ENCODE data around the gene EPS8L3. TPM values are rescaled to one million over a fixed set of nuclear protein-coding genes. Genes with fewer than 3 reads are reported as not detected.

The EPS8L3 gene
- total and polyA plus RNA-seq, 9 of the 15 experiments (the other 6 are each of a cell fraction or from before 2014, with no cell fraction given), result 0.09 to 0.42 (median 0.14) TPM; not detected in 5

GRCh38 chr1:109751531-109752260, 12.0 kb downstream of the EPS8L3 start:
- no TSS peak for BruUV-seq (replicated peaks)
- Histone ChIP-seq H3K9me3 (replicated peaks; ENCODE audit: control insufficient read depth, insufficient read depth, low read depth, low read length) (peaks cover 6% of the 10 kb centered on the region), H3K27ac (ENCODE audit: extremely low read depth, low read depth, low read length) (no peak overlapping the region), H4K20me1 (replicated peaks; ENCODE audit: control insufficient read depth, insufficient read depth, low read length) (no peaks in the 10 kb centered on the region), H3K36me3 (ENCODE audit: control insufficient read depth, insufficient read depth, low read length) (no peaks in the 10 kb centered on the region), H3K27me3 (ENCODE audit: control insufficient read depth in 2 of 2, insufficient read depth in 2 of 2, low read length in 2 of 2) (peaks cover 38 to 52% of the 10 kb centered on the region in 2 experiments), H3K4me2 (ENCODE audit: insufficient read depth, low read length) (no peak overlapping the region), H3K9me1 (ENCODE audit: control insufficient read depth, insufficient read depth, low read length) (no peaks in the 10 kb centered on the region), H2AFZ (ENCODE audit: low read depth, low read length) (no peak overlapping the region), H3K4me3 (no peak overlapping the region), H3K9ac (ENCODE audit: insufficient read depth in 1 of 2, low read depth in 2 of 2, low read length in 2 of 2) (no peak overlapping the region), H3K4me1 (replicated peaks in 1 of 2; ENCODE audit: control insufficient read depth in 2 of 2, insufficient read depth in 2 of 2, low read length in 2 of 2) (no peaks in the 10 kb centered on the region; a peak in 2 of 5 replicates), H3K79me2 (ENCODE audit: control insufficient read depth, insufficient read depth, low read length) (no peaks in the 10 kb centered on the region)
- no peak for DNase-seq (ENCODE audit: extremely low read depth in 1 of 4, low spot score in 3 of 4)
- no peak for FAIRE-seq
- ChIA-PET POLR2A (interaction anchor here (0.6 to 1.3 kb wide), 3 partner anchors 8 to 359 kb away, joined by 3 to 4 read pairs (median 3); partner anchors contain the start of gene GSTM4), CTCF (ENCODE audit: low intra/inter-chr PET ratio) (no interaction called here)
- in situ Hi-C loops (cut with MboI) (no loop called here), intact Hi-C loops (cut with micrococcal nuclease) (no loop called here)
- ATAC-seq, result no peak
- 11% methylated on average over 12 of the region's 12 CpGs for WGBS (ENCODE audit: insufficient coverage, low coverage, missing lambda C conversion rate)
- TF ChIP-seq CBX3 (IDR thresholded peaks at IDR 0.05; ENCODE audit: borderline replicate concordance in 1 of 2, low read length in 2 of 2), result no peak
- no peak for TF ChIP-seq TEAD2 (tag; IDR thresholded peaks at IDR 0.05)
- TF ChIP-seq ZNF609 (CRISPR knock-in tag; IDR thresholded peaks at IDR 0.05; ENCODE audit: borderline replicate concordance), result no peak
- TF ChIP-seq ZNF133 (CRISPR knock-in tag; IDR thresholded peaks at IDR 0.05), result no peak
- TF ChIP-seq SAFB2 (IDR thresholded peaks at IDR 0.05; ENCODE audit: borderline replicate concordance, low read depth, low read length, severe bottlenecking), result no peak
- no peak for TF ChIP-seq ZNF124 (CRISPR knock-in tag; IDR thresholded peaks at IDR 0.05)
- TF ChIP-seq MBD1 (CRISPR knock-in tag; IDR thresholded peaks at IDR 0.05), result no peak
- no peak for TF ChIP-seq ATF2 (CRISPR knock-in tag; IDR thresholded peaks at IDR 0.05)
- no peak for TF ChIP-seq ZFP91 (CRISPR knock-in tag; IDR thresholded peaks at IDR 0.05)
